NCI-H748 (cell line): ENCODE results near the gene ARFGEF3.

ENCODE experiments used
- DNase-seq: peaks from one replicate; lab custom pipeline; 2025; ENCODE audit not compliant: unreplicated experiment; lab: John Stamatoyannopoulos, UW

Gene ARFGEF3

DNA sequence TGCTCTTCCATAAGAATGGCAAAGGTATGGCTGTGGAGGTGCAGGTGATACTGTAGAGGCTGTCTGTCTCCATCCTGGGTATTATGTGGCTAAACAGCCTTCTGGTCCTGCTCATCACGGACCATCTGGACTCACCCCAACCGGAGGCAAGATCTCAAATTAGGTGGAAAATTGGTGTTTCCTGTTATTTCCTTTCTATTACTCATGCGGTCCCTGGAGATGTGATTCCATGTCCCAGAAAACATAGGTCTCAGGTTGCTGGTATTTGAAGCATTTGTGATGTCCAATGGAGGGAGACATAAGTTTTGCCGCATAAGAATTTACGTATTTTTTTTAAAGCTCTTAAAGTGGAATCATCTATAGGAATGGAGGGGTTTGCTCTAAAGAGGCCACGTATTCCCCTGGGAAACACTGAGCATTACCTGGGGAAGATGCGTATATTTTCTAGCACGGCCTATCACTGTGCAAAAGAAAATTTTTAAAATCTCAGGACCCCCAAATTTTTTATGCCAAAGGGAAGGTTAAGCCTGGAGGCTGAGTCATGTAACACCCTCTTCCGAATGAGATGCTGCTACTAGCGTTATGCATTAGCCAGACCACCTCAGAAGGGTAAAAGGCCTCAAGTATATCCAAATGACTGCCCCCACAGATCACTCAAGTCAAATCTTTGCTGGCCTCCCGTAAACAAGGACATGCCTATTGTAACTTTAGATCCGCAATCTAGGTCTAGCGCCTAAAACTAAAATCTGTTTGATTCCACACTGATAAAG lies 78.9 kb downstream of the ARFGEF3 start:
- DNase-seq, result peak; percentile 44

GRCh38 chr6:138241381-138241780 lies 79.6 kb downstream of the ARFGEF3 start:
- peak; percentile 5 for DNase-seq

DNA sequence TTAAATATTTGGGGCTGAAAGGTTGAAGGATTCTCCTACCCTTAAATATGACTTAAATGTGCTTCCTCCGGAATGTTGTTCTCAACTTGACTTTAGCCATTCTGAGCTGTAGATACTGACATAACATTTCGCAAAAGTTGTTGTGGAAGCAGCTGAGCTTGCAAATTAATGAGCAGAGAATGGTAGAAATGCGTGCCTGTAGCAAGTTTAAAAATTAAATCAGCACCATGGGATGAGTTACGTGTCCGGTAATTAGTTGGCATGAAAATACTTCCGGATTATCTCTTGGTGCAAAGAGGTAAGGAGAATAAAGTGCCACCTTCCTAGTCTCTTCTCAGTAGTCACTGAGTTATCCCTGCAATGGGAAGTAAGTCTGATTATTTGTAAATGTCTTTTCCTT lies 80.2 kb downstream of the ARFGEF3 start:
- no peak for DNase-seq

GRCh38 chr6:138242987-138243592 lies 81.4 kb downstream of the ARFGEF3 start:
- peak; percentile 68 for DNase-seq

- DNase-seq, result no peak
Measured at GRCh38 chr6:138245751-138246150, 84.0 kb downstream of the ARFGEF3 start.

DNA sequence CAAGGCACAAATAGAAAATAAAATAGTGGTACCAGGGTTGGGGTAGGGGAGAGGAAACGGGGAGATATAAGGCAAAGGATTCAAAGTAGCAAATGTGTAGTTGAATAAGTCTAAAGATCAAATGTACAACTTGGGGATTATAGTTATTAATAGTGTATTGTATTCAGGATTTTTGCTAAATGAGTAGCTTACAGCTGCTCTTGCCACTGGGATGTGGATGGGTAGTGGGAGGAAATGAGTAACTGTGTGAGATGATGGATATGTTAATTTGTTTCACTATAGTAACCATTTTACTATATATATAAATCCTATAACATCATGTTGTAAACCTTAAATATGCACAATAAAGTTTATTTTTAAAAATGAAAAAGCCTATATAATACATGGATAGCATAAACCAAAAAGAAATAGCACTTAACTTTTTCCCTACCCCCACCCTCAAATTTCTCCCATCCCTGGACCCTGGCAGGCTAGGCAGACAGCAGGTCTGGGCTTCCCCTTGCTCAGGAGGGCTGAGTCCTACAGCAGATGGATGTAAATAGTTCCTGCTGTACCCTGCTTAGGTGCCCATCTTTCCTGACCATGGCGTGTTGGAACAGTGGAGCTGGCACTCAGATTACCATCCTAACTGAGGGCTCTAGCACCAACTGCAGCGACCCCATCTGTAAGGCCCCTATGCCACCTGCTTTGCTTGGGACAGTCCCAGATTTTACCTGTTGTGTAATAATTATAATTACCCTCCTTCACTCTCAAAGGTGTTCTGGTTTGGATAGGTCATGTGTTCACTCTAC lies 85.1 kb downstream of the ARFGEF3 start:
- DNase-seq, result no peak

- no peak for DNase-seq
Measured at GRCh38 chr6:138248011-138248410, 86.3 kb downstream of the ARFGEF3 start.

DNA sequence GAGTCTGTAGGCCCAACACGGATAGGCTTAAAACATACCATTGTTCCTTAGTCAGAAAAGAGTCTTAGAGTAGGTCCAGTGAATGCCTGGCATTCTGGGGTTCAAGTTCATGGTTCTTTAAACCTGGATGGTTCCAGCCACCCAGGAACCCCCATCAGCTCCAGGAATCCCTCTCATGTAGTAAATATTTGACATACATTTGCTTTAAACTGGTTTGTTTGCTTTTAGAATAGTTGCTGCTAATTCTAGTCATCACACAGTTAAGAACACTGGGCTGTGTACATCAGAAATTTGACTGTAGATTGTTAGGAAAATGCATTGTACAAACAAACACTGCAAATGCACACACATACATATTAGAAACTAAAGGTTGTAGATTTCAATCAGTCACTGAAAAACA lies 87.1 kb downstream of the ARFGEF3 start:
- no peak for DNase-seq

DNA sequence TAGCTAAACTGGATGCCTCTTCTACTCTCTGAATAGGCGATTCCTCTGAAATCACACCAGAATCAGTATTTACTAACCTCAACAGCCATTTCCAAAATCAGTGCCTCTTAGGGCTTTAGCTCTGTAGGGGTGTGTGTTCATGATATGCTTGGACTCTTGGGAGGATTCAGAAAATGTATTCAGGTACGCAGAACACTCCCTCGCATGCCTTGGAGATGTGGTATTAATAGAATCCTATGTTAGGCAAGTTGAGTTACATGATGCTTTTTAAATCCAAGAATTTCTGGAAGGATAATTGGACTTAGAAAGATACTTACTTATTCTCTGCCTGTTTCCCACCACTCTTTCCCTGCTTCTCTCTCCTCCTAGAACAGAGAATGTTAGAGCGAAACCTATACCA lies 88.3 kb downstream of the ARFGEF3 start:
- no peak for DNase-seq

DNA sequence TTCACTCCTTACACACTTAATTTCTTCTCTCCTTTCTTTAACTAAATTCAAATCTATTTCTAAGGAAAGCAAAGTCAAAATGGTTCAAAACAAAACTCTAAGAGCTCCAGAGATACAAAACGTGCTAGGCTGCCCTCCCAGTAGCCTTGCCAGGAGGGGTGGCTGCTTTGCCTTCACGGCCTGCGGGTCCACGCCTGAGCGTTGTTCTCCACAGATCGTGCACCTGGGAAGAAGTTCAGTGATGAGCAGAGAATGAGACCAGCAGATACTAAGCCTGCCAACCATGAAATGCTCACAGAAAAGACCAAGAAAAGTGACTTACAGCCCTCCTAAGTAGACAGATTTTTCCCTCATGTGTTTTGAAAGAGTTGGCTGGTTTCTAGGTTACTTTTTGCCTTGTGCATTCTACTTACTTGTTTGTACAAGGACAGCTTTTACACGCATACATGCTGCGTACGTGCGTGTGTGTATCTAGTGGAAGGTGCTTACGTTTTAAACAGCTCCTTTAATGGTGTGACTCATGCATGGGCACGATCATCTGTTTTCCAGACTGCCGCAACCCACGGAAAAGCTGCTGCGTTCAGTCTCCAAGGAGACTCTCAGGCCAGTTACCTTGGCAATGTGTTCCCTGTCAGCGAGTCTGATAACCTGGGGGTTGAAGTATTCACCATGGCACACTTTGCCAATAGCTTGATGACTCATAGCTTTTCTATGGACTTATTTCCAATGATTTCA lies 88.9 kb downstream of the ARFGEF3 start:
- peak; percentile 11 for DNase-seq

DNA sequence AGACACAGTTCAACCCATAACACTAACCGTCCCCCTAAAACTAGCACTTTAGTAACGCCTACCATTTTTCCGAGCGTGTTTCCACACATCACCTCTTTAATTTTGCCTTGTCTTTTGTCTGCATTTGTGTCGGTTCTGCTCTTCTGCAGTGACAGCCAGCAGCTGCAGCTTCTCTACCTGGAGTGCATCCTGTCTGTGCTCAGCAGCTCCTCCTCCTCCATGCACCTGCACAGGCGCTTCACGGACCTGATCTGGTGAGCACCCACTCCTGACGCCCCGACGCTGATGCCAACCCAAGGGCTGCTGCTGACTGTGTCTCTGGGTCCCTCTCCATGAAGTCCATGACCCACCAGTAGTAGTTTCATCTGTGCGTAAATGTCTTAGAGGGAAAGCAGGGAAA lies 92.0 kb downstream of the ARFGEF3 start:
- DNase-seq, result no peak

- DNase-seq, result no peak
Measured at GRCh38 chr6:138255443-138255842, 93.7 kb downstream of the ARFGEF3 start.

- DNase-seq, result no peak
Measured at GRCh38 chr6:138257638-138258040, 95.9 kb downstream of the ARFGEF3 start.

GRCh38 chr6:138258197-138258596 lies 96.5 kb downstream of the ARFGEF3 start:
- no peak for DNase-seq

DNA sequence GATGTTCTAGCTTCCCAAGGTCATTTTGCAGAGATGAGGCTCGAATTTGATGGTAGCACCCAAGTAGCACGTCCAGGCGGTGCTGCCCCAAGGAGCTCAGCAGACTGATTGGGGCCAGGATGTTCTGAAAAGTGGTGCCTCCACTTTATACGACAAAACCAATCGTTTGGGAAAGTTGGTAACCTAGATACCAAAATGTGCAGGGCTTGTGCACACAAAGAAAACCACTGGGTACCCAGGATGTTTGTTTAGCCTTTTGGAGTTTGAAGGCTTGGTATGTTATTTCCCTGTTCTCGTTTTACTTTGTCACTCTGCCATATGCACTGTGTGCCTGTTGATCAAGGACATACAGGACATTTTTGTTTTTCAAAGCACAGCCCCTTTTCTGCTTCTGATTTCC lies 97.3 kb downstream of the ARFGEF3 start:
- peak; percentile 14 for DNase-seq

- DNase-seq, result no peak
Measured at GRCh38 chr6:138261116-138261780, 99.5 kb downstream of the ARFGEF3 start.

- DNase-seq, result no peak
Measured at GRCh38 chr6:138263963-138264362, 102.2 kb downstream of the ARFGEF3 start.

GRCh38 chr6:138264372-138264880 lies 102.7 kb downstream of the ARFGEF3 start:
- no peak for DNase-seq

GRCh38 chr6:138266095-138266494 lies 104.4 kb downstream of the ARFGEF3 start:
- no peak for DNase-seq
